Neural cell (in vitro differentiated cells): ENCODE data around the gene TPSAB1. TPM values are rescaled to one million over a fixed set of nuclear protein-coding genes. Genes with fewer than 3 reads are reported as not detected.
"Not testable (repeated sequence)": the region's sequence is repeated elsewhere in the genome, so short reads cannot be mapped to it uniquely, and the experiment has no call there.

ENCODE experiments used
- H2AFZ ChIP-seq: fragments of 200-600, 300-800 bp; sonication (generic), shearing (Covaris generic); 2 replicates; pipeline ENCODE4 v1.6.0; 2014; ENCODE audit warnings: low read depth, mild to moderate bottlenecking, antibody characterized with exemption, low read length, moderate library complexity
- H3F3A ChIP-seq: fragments of 200-600 bp; shearing (Covaris generic); 2 replicates; pipeline ENCODE4 v1.6.1; 2016; ENCODE audit warnings: mild to moderate bottlenecking, moderate library complexity, mixed read lengths, antibody characterized with exemption, low read length; ENCODE audit not compliant: insufficient read depth, poor library complexity, severe bottlenecking
- H3K27ac ChIP-seq: fragments of 200-600, 300-800 bp; sonication (generic), shearing (Covaris generic); 2 replicates; pipeline ENCODE4 v1.5.1; 2014; ENCODE audit warnings: mild to moderate bottlenecking, low read length, moderate library complexity
- H3K27me3 ChIP-seq: fragments of 300-800, 200-600 bp; sonication (generic), shearing (Covaris generic); 2 replicates; pipeline ENCODE4 v1.6.0; 2014; ENCODE audit warnings: mild to moderate bottlenecking, low read depth, low read length, moderate library complexity; ENCODE audit not compliant: insufficient read depth
- H3K36me3 ChIP-seq: fragments of 300-800, 200-600 bp; sonication (generic), shearing (Covaris generic); 2 replicates; pipeline ENCODE4 v1.5.1; 2014; ENCODE audit warnings: mild to moderate bottlenecking, antibody characterized with exemption, low read length, moderate library complexity; ENCODE audit not compliant: insufficient read depth
- H3K4me2 ChIP-seq: fragments of 300-800, 200-600 bp; sonication (generic), shearing (Covaris generic); 2 replicates; pipeline ENCODE4 v1.6.0; 2014; ENCODE audit warnings: mild to moderate bottlenecking, low read length
- H3K4me3 ChIP-seq: fragments of 300-800, 200-600 bp; sonication (generic), shearing (Covaris generic); 2 replicates; pipeline ENCODE4 v1.5.1; 2014; ENCODE audit warnings: mild to moderate bottlenecking, low read length, moderate library complexity
- H3K79me2 ChIP-seq: fragments of 200-600 bp; shearing (Covaris generic); replicated peaks from 2 replicates; pipeline ENCODE4 v1.6.0; 2014; ENCODE audit warnings: mild to moderate bottlenecking, low read length, moderate library complexity; ENCODE audit not compliant: insufficient read depth
- H3K9ac ChIP-seq: fragments of 300-800, 200-600 bp; sonication (generic), shearing (Covaris generic); 2 replicates; pipeline ENCODE4 v1.6.1; 2016; ENCODE audit warnings: mild to moderate bottlenecking, low read length, mixed read lengths
- H3K9me2 ChIP-seq: fragments of 200-600 bp; shearing (Covaris generic); 2 replicates; pipeline ENCODE4 v1.6.1; 2016; ENCODE audit warnings: mild to moderate bottlenecking, low read length, mixed read lengths; ENCODE audit not compliant: insufficient read depth
- H3K9me3 ChIP-seq: fragments of 200-600, 300-800 bp; sonication (generic), shearing (Covaris generic); 2 replicates; pipeline ENCODE4 v1.6.1; 2016; ENCODE audit warnings: mild to moderate bottlenecking, mixed run types, low read length, moderate library complexity, mixed read lengths
- H4K20me1 ChIP-seq: fragments of 200-600 bp; shearing (Covaris generic); 2 replicates; pipeline ENCODE4 v1.6.1; 2016; ENCODE audit warnings: mild to moderate bottlenecking, mixed run types; ENCODE audit not compliant: insufficient read depth
- EP300 ChIP-seq: fragments of 450-650 bp; conservative IDR thresholded peaks from 2 replicates; pipeline ENCODE4 v1.6.1; 2014; ENCODE audit warnings: antibody characterized with exemption, mild to moderate bottlenecking, moderate library complexity; ENCODE audit not compliant: poor library complexity, severe bottlenecking
- MXI1 ChIP-seq: fragments of 450-650 bp; conservative IDR thresholded peaks from 2 replicates; pipeline ENCODE4 v1.6.1; 2014; ENCODE audit warnings: antibody characterized with exemption, mild to moderate bottlenecking; ENCODE audit not compliant: poor library complexity, severe bottlenecking
- POLR2AphosphoS5 ChIP-seq: IDR thresholded peaks from 2 replicates; pipeline ENCODE4 v1.6.1; 2012
- RAD21 ChIP-seq: fragments of 450-650 bp; conservative IDR thresholded peaks from 2 replicates; pipeline ENCODE4 v1.6.1; 2014; ENCODE audit warnings: antibody characterized with exemption, mild to moderate bottlenecking, moderate library complexity
- REST ChIP-seq: IDR thresholded peaks from 2 replicates; pipeline ENCODE4 v1.6.1; 2012; ENCODE audit warnings: borderline replicate concordance
- SMC3 ChIP-seq: fragments of 450-650 bp; conservative IDR thresholded peaks from 2 replicates; pipeline ENCODE4 v1.6.1; 2014; ENCODE audit warnings: antibody characterized with exemption, mild to moderate bottlenecking, moderate library complexity; ENCODE audit not compliant: poor library complexity
- polyA minus RNA-seq: library from RNA; depleted of rRNA, polyadenylated mRNA; stranded (reverse); fragments of >200 nt; gene quantifications from 2 replicates; pipeline ENCODE4 v1.2.3, GENCODE V29; 2014
- polyA plus RNA-seq: library from polyadenylated mRNA; depleted of rRNA; stranded (reverse); fragments of >200 nt; gene quantifications from 2 replicates; pipeline ENCODE4 v1.2.3, GENCODE V29; 2014

TPSAB1 gene
- polyA plus RNA-seq (not detected in 2 replicates), polyA minus RNA-seq (not detected in 2 replicates)

- not testable (repeated sequence) for H3K27ac ChIP-seq, H3K9me2 ChIP-seq, H3K4me2 ChIP-seq, H3K27me3 ChIP-seq, H2AFZ ChIP-seq, H3K9me3 ChIP-seq, H4K20me1 ChIP-seq, H3K9ac ChIP-seq, H3K36me3 ChIP-seq, H3K79me2 ChIP-seq, H3F3A ChIP-seq, H3K4me3 ChIP-seq
Observed at GRCh38 chr16:1240436-1240835, at the start of gene TPSAB1. Gene TPSAB1 (plus strand): TSS chr16:1240705. CDS start chr16:1240939, 234 bp downstream.

- not testable (repeated sequence) for H3K27ac ChIP-seq
Observed at GRCh38 chr16:1190789-1191188, 49.7 kb upstream of the TPSAB1 start.

GRCh38 chr16:1192384-1193073, 48.0 kb upstream of the TPSAB1 start:
- Histone ChIP-seq H3K27me3 (no peaks in the 10 kb centered on the region), H3K36me3 (no peaks in the 10 kb centered on the region), H3K4me3 (no peak overlapping the region), H3K27ac (no peak overlapping the region), H3K9me3 (no peaks in the 10 kb centered on the region), H4K20me1 (no peaks in the 10 kb centered on the region), H3K79me2 (no peaks in the 10 kb centered on the region), H3K9ac (no peak overlapping the region), H3K9me2 (no peaks in the 10 kb centered on the region), H3F3A (no peaks in the 10 kb centered on the region), H3K4me2 (no peak overlapping the region), H2AFZ (no peak overlapping the region)
- TF ChIP-seq MXI1, result no peak
- TF ChIP-seq SMC3, result no peak
- TF ChIP-seq RAD21, result no peak
- no peak for TF ChIP-seq EP300
- TF ChIP-seq REST, result no peak
- no peak for TF ChIP-seq POLR2AphosphoS5

More at GRCh38 chr16:1190789-1191188, 49.7 kb upstream of the TPSAB1 start:
- H3K9me3 ChIP-seq, H3K36me3 ChIP-seq, H3F3A ChIP-seq, H3K27me3 ChIP-seq, H3K9me2 ChIP-seq, H3K4me3 ChIP-seq, H2AFZ ChIP-seq, H4K20me1 ChIP-seq, H3K9ac ChIP-seq, H3K4me2 ChIP-seq, H3K79me2 ChIP-seq: not testable (repeated sequence)
